ENCODE measurements around the gene RELN. TPM values are rescaled to one million over a fixed set of nuclear protein-coding genes. Genes with fewer than 3 reads are reported as not detected.

Gene RELN
- total RNA-seq, 1 donor from 2014 or later, result 7.3 TPM

DNA sequence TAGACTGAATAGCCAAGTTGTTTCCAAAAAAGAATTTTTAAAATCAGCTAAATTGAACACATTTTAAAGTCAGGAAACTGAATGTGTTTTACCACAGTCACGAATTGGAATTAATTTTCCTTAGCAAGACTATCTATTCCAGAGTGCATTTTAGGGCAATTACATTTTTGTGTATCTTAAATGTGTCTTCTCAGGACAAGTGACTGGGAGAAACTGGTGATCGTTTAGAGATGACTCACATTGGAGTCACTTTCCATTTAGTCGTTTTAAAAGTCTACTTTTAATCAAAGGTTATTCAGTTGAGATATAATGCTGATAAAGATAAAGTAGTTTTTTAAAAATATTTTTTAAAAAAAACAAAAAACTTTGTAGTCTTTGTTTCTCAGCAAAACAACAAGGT lies 351.7 kb downstream of the RELN start:
- no peak for DNase-seq (ENCODE audit: low spot score in 2 of 2, unreplicated experiment in 2 of 2)
- TF ChIP-seq, protein P1, sequence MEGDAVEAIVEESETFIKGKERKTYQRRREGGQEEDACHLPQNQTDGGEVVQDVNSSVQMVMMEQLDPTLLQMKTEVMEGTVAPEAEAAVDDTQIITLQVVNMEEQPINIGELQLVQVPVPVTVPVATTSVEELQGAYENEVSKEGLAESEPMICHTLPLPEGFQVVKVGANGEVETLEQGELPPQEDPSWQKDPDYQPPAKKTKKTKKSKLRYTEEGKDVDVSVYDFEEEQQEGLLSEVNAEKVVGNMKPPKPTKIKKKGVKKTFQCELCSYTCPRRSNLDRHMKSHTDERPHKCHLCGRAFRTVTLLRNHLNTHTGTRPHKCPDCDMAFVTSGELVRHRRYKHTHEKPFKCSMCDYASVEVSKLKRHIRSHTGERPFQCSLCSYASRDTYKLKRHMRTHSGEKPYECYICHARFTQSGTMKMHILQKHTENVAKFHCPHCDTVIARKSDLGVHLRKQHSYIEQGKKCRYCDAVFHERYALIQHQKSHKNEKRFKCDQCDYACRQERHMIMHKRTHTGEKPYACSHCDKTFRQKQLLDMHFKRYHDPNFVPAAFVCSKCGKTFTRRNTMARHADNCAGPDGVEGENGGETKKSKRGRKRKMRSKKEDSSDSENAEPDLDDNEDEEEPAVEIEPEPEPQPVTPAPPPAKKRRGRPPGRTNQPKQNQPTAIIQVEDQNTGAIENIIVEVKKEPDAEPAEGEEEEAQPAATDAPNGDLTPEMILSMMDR (IDR thresholded peaks at IDR 0.05; ENCODE audit: unreplicated experiment), result no peak
- Mint-ChIP-seq H3K36me3 (no peaks in the 10 kb centered on the region), H3K27ac (no peak overlapping the region), H3K9me3 (no peaks in the 10 kb centered on the region), H3K4me3 (no peak overlapping the region), H3K4me1 (no peaks in the 10 kb centered on the region), H3K27me3 (ENCODE audit: low read depth) (no peaks in the 10 kb centered on the region)

DNA sequence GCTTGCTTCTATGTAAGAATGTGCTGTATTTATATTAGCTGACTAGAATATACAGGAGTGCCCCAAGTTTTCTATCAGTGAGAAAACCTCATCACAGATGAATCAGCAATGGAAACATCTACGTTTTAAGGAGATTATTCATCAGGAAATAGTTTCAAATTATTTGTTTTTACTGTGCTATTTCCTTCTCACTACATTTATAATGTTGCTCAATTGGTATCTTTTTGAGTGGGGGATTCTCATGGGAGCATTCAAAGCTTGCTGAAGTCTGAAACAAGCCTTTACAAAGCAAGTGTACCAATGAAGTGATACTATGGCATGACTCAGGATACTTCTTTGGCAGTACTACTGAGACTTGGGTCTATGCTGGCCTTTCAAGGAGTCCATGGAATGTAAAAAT lies 352.4 kb downstream of the RELN start:
- Mint-ChIP-seq H3K36me3 (no peaks in the 10 kb centered on the region), H3K4me3 (no peak overlapping the region), H3K9me3 (no peaks in the 10 kb centered on the region), H3K27ac (no peak overlapping the region), H3K4me1 (no peaks in the 10 kb centered on the region), H3K27me3 (ENCODE audit: low read depth) (no peaks in the 10 kb centered on the region)
- TF ChIP-seq, protein P1 (IDR thresholded peaks at IDR 0.05; ENCODE audit: unreplicated experiment), result no peak
- no peak for DNase-seq (ENCODE audit: low spot score in 2 of 2, unreplicated experiment in 2 of 2)

DNA sequence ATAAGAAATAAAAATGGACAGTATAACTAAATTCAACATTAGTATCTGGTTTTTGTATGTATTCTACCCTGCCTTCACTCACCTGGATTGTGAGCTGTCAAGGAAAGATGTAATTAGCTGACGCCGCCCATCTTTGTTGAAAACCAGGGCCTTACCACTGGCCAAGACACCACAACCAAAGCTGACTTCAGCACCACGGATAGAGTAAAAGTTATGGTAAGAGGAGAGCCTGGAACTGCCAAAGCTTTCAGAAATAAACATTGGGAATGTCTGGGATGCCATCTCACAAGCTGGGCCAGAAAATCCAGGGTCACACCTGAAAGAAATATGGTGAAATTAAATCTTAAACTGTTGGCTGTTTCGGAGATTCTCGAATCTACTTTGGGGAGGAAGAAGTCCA lies 353.3 kb downstream of the RELN start:
- DNase-seq (ENCODE audit: low spot score in 2 of 2, unreplicated experiment in 2 of 2), result no peak
- Mint-ChIP-seq H3K27ac (no peak overlapping the region), H3K27me3 (ENCODE audit: low read depth) (no peaks in the 10 kb centered on the region), H3K9me3 (no peaks in the 10 kb centered on the region), H3K4me1 (no peaks in the 10 kb centered on the region), H3K4me3 (no peak overlapping the region), H3K36me3 (no peaks in the 10 kb centered on the region)
- TF ChIP-seq, protein P1 (IDR thresholded peaks at IDR 0.05; ENCODE audit: unreplicated experiment), result no peak

DNA sequence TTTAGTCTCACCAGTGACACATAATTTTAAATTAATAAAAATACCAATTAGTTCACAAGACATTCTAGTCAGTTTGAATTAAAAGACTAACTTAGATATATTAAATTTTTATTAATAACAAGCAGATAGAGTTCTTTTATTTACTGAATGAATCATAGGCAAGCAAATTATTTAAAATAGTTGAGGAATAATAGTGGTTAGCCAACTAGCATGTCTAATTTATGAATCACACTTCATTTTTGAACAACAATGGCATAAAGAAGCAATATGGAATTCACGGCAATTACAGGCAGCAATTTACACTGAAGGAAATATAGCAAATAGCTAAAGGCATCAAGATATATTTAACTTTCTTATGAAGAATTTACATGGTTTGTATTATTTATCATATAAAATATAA lies 356.5 kb downstream of the RELN start:
- no peak for DNase-seq (ENCODE audit: low spot score in 2 of 2, unreplicated experiment in 2 of 2)
- H3K4me3 Mint-ChIP-seq, result no peak overlapping the region
- no peaks in the 10 kb centered on the region for H3K9me3 Mint-ChIP-seq
- no peaks in the 10 kb centered on the region for H3K27me3 Mint-ChIP-seq (ENCODE audit: low read depth)
- no peaks in the 10 kb centered on the region for H3K36me3 Mint-ChIP-seq
- peaks cover 7% of the 10 kb centered on the region for H3K4me1 Mint-ChIP-seq
- no peak overlapping the region for H3K27ac Mint-ChIP-seq
- TF ChIP-seq, protein P1 (IDR thresholded peaks at IDR 0.05; ENCODE audit: unreplicated experiment), result no peak

DNA sequence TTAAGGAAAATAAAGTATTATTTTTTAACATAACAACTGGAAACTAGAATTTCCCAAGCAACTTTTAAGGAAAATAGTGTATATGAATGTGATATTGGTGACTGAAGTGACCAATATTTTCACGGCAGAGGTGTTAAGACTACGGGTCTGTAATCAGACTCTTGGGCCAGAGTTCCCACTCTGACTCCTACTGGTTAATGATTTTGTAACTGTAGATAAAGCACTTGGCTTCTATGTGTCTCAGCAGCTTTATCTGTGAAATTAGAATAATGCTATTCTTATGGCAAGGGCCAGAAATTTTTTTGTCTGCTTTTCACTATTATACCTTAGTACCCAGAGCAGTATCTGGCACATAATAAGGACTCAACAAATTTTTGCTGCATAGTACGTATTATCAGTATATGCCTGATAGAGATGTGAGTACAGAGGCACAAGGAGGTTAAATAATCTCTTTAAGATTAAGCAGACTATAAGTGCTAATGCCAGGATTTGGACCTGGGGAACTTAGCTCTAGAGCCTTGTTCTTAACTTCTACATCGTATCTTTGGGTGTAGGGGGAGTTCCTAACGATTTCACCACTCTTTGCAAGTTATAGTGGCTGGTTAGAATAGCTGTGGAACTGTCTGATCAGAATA lies 357.3 kb downstream of the RELN start:
- Mint-ChIP-seq H3K4me1 (peaks cover 8% of the 10 kb centered on the region), H3K36me3 (no peaks in the 10 kb centered on the region), H3K27ac (no peak overlapping the region), H3K4me3 (no peak overlapping the region), H3K27me3 (ENCODE audit: low read depth) (no peaks in the 10 kb centered on the region), H3K9me3 (no peaks in the 10 kb centered on the region)
- no peak for DNase-seq (ENCODE audit: low spot score in 2 of 2, unreplicated experiment in 2 of 2)
- TF ChIP-seq, protein P1 (IDR thresholded peaks at IDR 0.05; ENCODE audit: unreplicated experiment), result no peak

DNA sequence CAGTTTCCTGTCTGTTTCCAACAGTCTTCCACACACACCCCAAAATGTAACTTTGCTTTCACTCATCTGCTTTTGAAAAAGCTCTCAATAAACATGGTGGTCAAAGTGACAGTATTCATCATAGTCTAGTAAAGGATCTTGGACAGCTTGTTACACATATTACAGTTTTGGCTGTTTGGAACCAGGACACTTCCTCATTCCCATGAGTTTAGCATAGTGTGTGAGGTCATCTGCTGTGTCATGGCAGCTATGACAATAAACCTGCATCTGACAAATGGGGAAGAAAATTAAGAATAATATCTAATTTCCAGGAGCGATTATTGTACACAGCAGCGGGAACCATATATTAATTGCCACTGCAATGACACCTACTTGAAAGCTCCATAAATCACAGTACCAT lies 359.1 kb downstream of the RELN start:
- H3K36me3 Mint-ChIP-seq, result no peaks in the 10 kb centered on the region
- H3K4me1 Mint-ChIP-seq, result peaks cover 11% of the 10 kb centered on the region
- no peak overlapping the region for H3K27ac Mint-ChIP-seq
- H3K27me3 Mint-ChIP-seq (ENCODE audit: low read depth), result no peaks in the 10 kb centered on the region
- DNase-seq (ENCODE audit: low spot score in 2 of 2, unreplicated experiment in 2 of 2), result no peak
- no peak overlapping the region for H3K4me3 Mint-ChIP-seq
- H3K9me3 Mint-ChIP-seq, result no peaks in the 10 kb centered on the region
- TF ChIP-seq, protein P1 (IDR thresholded peaks at IDR 0.05; ENCODE audit: unreplicated experiment), result no peak

Data from mesothelial cell of epicardium (in vitro differentiated cells).